Natural killer cell treated with Interleukin-12 subunit alpha and Interleukin-12 subunit beta and Interleukin-15 and Interleukin-18, amount 100 ng/mL, for 72 hours (primary cell): Measurements from ENCODE around the gene MAP1B. TPM values are rescaled to one million over a fixed set of nuclear protein-coding genes. Genes with fewer than 3 reads are reported as not detected.

ENCODE experiments used
- ATAC-seq, 2 donors: fragments of 150-1000 bp; cut with Tn5 transposase in 1 of 2; sonication (Bioruptor Pico), chemical (Tn5 transposase) in 1 of 2; 2 replicates each; pipeline ENCODE4 v1.10.0; 2021
- DNase-seq: peaks from one replicate; pipeline ENCODE4 v3.0.0; 2022; ENCODE audit warnings: low spot score
- H3K27ac Mint-ChIP-seq, 2 donors: 1 replicate in 1 of 2; 2 replicates in 1 of 2; pipeline ENCODE4 v1.8.0; 2022; ENCODE audit warnings: mixed read lengths in 2 of 2, mild to moderate bottlenecking in 1 of 2, moderate library complexity in 1 of 2
- H3K27me3 Mint-ChIP-seq, 2 donors: 1 replicate in 1 of 2; 2 replicates in 1 of 2; pipeline ENCODE4 v1.8.0; 2022; ENCODE audit warnings: mixed read lengths in 2 of 2
- H3K36me3 Mint-ChIP-seq: one replicate; pipeline ENCODE4 v1.8.0; 2022; ENCODE audit warnings: mixed read lengths
- H3K4me1 Mint-ChIP-seq, 2 donors: 1 replicate in 1 of 2; 2 replicates in 1 of 2; pipeline ENCODE4 v1.8.0; 2022; ENCODE audit warnings: low read depth in 2 of 2, mixed read lengths in 2 of 2, mild to moderate bottlenecking in 1 of 2
- H3K4me3 Mint-ChIP-seq: one replicate; pipeline ENCODE4 v1.8.0; 2022; ENCODE audit warnings: mixed read lengths
- H3K9me3 Mint-ChIP-seq: 2 replicates; pipeline ENCODE4 v1.8.0; 2022; ENCODE audit warnings: mixed read lengths
- total RNA-seq, 2 donors: library from RNA; stranded (reverse); gene quantifications; one replicate each; pipeline ENCODE4 v1.2.3, GENCODE V29; 2022

The MAP1B gene
- total RNA-seq, 2 donors from 2014 or later: 0.06 to 0.14 TPM

DNA sequence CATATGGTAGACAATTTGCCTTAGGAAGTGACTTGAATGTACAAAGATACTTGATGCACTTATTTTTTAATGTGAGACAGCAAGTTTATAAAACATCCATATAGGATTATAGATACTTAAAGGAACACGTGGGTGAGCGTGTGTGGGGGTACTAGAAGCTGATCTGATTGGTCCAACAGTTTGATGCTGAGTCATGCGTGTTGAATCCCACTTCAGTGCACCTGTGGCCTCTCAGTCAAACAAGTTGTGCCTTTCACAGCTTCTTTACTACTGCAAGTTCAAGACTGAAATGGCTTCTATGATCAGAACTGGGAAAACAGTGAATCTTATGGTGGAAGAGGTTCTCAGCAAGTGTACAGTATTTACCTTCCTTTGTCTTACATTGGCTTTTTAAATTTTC lies 98.9 kb downstream of the MAP1B start:
- H3K27me3 Mint-ChIP-seq: peaks cover 5 to 14% of the 10 kb centered on the region in 2 donors
- H3K4me3 Mint-ChIP-seq: no peak overlapping the region
- peaks cover 4% of the 10 kb centered on the region for H3K36me3 Mint-ChIP-seq
- DNase-seq (no peak), ATAC-seq (no peak)
- no peaks in the 10 kb centered on the region for H3K9me3 Mint-ChIP-seq
- H3K4me1 Mint-ChIP-seq: peaks cover 0 to 2% of the 10 kb centered on the region in 2 donors
- H3K27ac Mint-ChIP-seq: no peak overlapping the region

DNA sequence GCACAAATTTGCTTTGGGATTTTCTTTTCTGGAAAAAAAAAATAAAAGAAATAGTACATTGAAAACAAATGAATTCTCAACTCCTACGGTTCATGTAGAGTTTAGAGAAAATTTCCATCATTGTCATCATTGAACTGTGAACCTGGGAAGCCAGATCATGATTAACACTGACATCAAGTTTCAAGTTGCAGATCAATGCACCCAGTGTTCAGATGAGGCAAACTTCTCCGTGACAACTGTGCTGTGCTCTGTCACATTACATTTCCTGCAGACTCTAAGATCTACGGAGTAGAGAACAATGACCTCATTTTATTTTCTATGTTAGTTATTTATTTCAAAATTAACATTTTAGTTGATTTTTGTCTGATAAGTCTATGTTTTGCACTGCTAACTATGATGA lies 99.7 kb downstream of the MAP1B start:
- Mint-ChIP-seq H3K4me1 (peaks cover 0 to 2% of the 10 kb centered on the region in 2 donors), H3K36me3 (peaks cover 4% of the 10 kb centered on the region), H3K4me3 (no peak overlapping the region), H3K27ac (no peak overlapping the region), H3K9me3 (no peaks in the 10 kb centered on the region), H3K27me3 (peaks cover 5 to 14% of the 10 kb centered on the region in 2 donors)
- ATAC-seq (no peak), DNase-seq (no peak)

- DNase-seq (no peak), ATAC-seq (no peak)
- H3K27me3 Mint-ChIP-seq: peaks cover 5 to 14% of the 10 kb centered on the region in 2 donors
- peak overlapping the region in 1 of 2 donors; percentile 13 for H3K27ac Mint-ChIP-seq
- peaks cover 4% of the 10 kb centered on the region for H3K36me3 Mint-ChIP-seq
- no peak overlapping the region for H3K4me3 Mint-ChIP-seq
- H3K4me1 Mint-ChIP-seq: peaks cover 0 to 2% of the 10 kb centered on the region in 2 donors
- no peaks in the 10 kb centered on the region for H3K9me3 Mint-ChIP-seq
Observed at GRCh38 chr5:72208324-72208926, 101.2 kb downstream of the MAP1B start.

GRCh38 chr5:72209147-72210115 lies 102.2 kb downstream of the MAP1B start:
- Mint-ChIP-seq H3K4me3 (no peak overlapping the region), H3K36me3 (peaks cover 4% of the 10 kb centered on the region), H3K9me3 (no peaks in the 10 kb centered on the region), H3K27me3 (peaks cover 5 to 14% of the 10 kb centered on the region in 2 donors), H3K4me1 (peaks cover 0 to 2% of the 10 kb centered on the region in 2 donors), H3K27ac (no peak overlapping the region)
- ATAC-seq (no peak), DNase-seq (no peak)

DNA sequence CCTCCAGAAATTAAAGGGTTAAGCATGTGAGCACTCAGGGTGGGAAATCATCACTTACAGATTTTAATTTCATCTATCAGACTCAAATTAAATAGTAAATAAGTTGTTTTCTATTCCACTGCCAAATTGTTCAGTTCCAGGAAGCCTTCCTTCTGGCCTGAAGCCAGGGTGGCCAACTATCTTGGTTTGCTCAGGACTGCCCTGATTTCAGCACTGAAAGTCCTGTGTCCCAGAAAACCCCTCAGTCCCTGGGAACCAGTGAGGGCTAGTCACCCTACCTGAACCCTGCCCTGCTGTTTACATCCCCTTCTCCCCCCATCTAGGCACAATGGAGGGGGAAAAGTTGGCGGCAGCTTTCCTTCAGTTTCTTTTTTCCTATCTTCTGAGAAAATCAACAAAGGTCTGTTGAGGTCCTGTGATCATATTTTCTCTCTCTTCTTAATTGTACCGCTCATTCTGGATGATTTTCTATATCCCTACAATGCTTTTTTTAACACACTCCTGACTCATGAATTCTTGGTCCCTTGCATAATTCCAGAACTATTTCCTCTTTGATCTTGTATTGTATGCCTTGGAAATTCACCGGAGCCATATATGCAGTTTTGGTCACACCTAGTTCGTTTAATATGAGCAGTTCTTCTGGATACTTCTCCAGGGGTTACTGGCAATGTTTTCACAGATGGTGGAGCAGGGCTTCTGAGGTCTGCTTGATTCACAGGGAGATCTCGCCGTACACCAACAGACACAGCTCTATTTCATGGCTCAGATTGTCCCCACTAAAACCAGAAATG lies 103.8 kb downstream of the MAP1B start:
- Mint-ChIP-seq H3K9me3 (no peaks in the 10 kb centered on the region), H3K4me1 (no peaks in the 10 kb centered on the region), H3K27ac (no peak overlapping the region), H3K36me3 (no peaks in the 10 kb centered on the region), H3K27me3 (peaks cover 3 to 7% of the 10 kb centered on the region in 2 donors), H3K4me3 (no peak overlapping the region)
- ATAC-seq: no peak
- DNase-seq: no peak

DNA sequence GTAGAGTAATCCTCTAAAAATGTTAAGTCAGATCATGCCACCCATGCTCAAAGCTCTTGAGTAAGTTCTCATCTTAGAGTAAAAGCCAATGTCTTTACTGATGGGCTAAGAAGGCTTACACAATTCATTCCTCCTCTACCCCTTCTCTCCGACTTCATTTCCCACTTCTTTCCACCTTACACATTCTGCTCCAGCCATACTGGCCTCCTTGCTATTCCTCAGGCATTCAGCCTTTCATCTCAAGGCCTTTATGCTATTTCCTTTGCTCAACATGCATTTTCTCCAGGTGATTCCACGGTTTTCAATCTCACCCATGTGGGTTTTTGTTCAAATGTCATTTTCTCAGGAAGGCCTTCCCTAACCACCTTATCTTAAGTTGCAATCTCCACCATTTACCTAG lies 104.9 kb downstream of the MAP1B start:
- Mint-ChIP-seq H3K9me3 (no peaks in the 10 kb centered on the region), H3K36me3 (peaks cover 6% of the 10 kb centered on the region), H3K27ac (no peak overlapping the region), H3K4me1 (no peaks in the 10 kb centered on the region), H3K4me3 (no peak overlapping the region), H3K27me3 (peaks cover 3 to 7% of the 10 kb centered on the region in 2 donors)
- ATAC-seq: no peak
- no peak for DNase-seq

GRCh38 chr5:72213482-72213881 lies 106.2 kb downstream of the MAP1B start:
- DNase-seq (no peak), ATAC-seq (no peak)
- no peaks in the 10 kb centered on the region for H3K27me3 Mint-ChIP-seq
- H3K36me3 Mint-ChIP-seq: peaks cover 18% of the 10 kb centered on the region
- no peak overlapping the region for H3K4me3 Mint-ChIP-seq
- H3K9me3 Mint-ChIP-seq: no peaks in the 10 kb centered on the region
- H3K27ac Mint-ChIP-seq: no peak overlapping the region
- H3K4me1 Mint-ChIP-seq: no peaks in the 10 kb centered on the region

- DNase-seq (no peak), ATAC-seq (no peak)
- H3K4me3 Mint-ChIP-seq: no peak overlapping the region
- peaks cover 25% of the 10 kb centered on the region for H3K36me3 Mint-ChIP-seq
- H3K27me3 Mint-ChIP-seq: no peaks in the 10 kb centered on the region
- H3K4me1 Mint-ChIP-seq: no peaks in the 10 kb centered on the region
- no peak overlapping the region for H3K27ac Mint-ChIP-seq
- no peaks in the 10 kb centered on the region for H3K9me3 Mint-ChIP-seq
Observed at GRCh38 chr5:72214168-72214567, 106.9 kb downstream of the MAP1B start.

GRCh38 chr5:72216756-72217155 lies 109.5 kb downstream of the MAP1B start:
- ATAC-seq (no peak), DNase-seq (no peak)
- H3K9me3 Mint-ChIP-seq: no peaks in the 10 kb centered on the region
- H3K27ac Mint-ChIP-seq: no peak overlapping the region
- no peak overlapping the region for H3K4me3 Mint-ChIP-seq
- H3K27me3 Mint-ChIP-seq: no peaks in the 10 kb centered on the region
- H3K36me3 Mint-ChIP-seq: peaks cover 32% of the 10 kb centered on the region
- H3K4me1 Mint-ChIP-seq: no peaks in the 10 kb centered on the region

DNA sequence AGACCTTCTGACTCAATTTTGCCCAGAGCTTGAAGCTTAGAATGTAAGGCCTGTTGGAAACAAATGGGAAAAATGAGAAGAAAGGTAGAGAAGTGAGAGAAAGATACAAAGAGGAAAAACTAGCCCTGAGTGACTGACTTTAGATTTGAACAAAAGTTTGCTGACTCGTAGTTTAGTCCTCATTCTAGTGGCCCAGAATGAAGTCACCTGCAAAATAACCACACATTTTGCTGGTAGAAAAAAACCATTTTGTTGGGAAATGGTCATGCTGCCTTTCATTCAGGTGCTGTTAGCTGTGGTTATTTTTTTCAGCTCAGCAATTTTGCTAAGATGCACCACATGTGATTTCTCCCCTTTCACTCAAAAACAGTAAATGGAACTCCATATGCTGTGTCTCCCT lies 113.8 kb downstream of the MAP1B start:
- DNase-seq (no peak), ATAC-seq (no peak)
- Mint-ChIP-seq H3K27me3 (no peaks in the 10 kb centered on the region), H3K4me3 (no peak overlapping the region), H3K9me3 (no peaks in the 10 kb centered on the region), H3K4me1 (peaks cover 0 to 3% of the 10 kb centered on the region in 2 donors), H3K36me3 (peaks cover 48% of the 10 kb centered on the region), H3K27ac (no peak overlapping the region)

GRCh38 chr5:72221541-72221940 lies 114.3 kb downstream of the MAP1B start:
- Mint-ChIP-seq H3K27me3 (no peaks in the 10 kb centered on the region), H3K9me3 (no peaks in the 10 kb centered on the region), H3K4me1 (peaks cover 0 to 3% of the 10 kb centered on the region in 2 donors), H3K27ac (no peak overlapping the region), H3K4me3 (no peak overlapping the region), H3K36me3 (peaks cover 53% of the 10 kb centered on the region)
- ATAC-seq (no peak), DNase-seq (no peak)

GRCh38 chr5:72222521-72222920 lies 115.2 kb downstream of the MAP1B start:
- Mint-ChIP-seq H3K27me3 (no peaks in the 10 kb centered on the region), H3K4me3 (no peak overlapping the region), H3K27ac (no peak overlapping the region), H3K36me3 (peaks cover 49% of the 10 kb centered on the region), H3K9me3 (no peaks in the 10 kb centered on the region), H3K4me1 (peaks cover 0 to 3% of the 10 kb centered on the region in 2 donors)
- DNase-seq (no peak), ATAC-seq (no peak)

DNA sequence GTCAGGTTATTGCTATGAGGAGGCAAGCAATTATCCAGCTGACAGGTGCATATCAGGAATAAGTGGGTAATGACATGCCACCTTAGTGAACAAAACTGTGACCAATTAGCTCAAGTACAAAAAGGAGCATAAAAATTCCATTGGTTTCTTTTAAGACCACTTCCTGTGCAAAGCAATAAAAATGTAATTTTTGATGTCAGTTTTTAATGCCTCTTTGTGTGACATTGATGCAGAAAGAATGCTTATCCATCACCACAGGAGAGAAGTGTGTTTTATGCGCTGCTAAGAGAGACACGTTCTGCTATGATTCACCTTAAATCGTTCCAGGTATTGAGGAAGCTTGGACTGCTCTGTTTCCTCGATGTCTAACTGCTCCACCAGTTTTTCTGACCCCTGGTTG lies 116.1 kb downstream of the MAP1B start:
- no peak overlapping the region for H3K4me3 Mint-ChIP-seq
- H3K9me3 Mint-ChIP-seq: no peaks in the 10 kb centered on the region
- peaks cover 43% of the 10 kb centered on the region for H3K36me3 Mint-ChIP-seq
- peaks cover 0 to 3% of the 10 kb centered on the region in 2 donors for H3K4me1 Mint-ChIP-seq
- no peaks in the 10 kb centered on the region for H3K27me3 Mint-ChIP-seq
- H3K27ac Mint-ChIP-seq: no peak overlapping the region
- DNase-seq: no peak
- ATAC-seq: no peak
